Muscle of arm (tissue), 12 donors: Measurements from ENCODE around the gene TTLL13. TPM values are rescaled to one million over a fixed set of nuclear protein-coding genes. Genes with fewer than 3 reads are reported as not detected.
"Not testable (repeated sequence)": the region's sequence is repeated elsewhere in the genome, so short reads cannot be mapped to it uniquely, and the experiment has no call there.

Experiments
- DNase-seq: peaks from one replicate; pipeline ENCODE4 v3.0.0-alpha.2; 2013
- polyA plus RNA-seq, 12 donors: library from polyadenylated mRNA; unstranded; fragments of 120-200 nt; gene quantifications; one replicate each; pipeline ENCODE4 v1.2.1, GENCODE V29; 2013; ENCODE audit not compliant: insufficient read length in 12 of 12

TTLL13 gene
- polyA plus RNA-seq, 12 donors: 0.08 to 0.36 (median 0.21) TPM; not detected in 4

DNA sequence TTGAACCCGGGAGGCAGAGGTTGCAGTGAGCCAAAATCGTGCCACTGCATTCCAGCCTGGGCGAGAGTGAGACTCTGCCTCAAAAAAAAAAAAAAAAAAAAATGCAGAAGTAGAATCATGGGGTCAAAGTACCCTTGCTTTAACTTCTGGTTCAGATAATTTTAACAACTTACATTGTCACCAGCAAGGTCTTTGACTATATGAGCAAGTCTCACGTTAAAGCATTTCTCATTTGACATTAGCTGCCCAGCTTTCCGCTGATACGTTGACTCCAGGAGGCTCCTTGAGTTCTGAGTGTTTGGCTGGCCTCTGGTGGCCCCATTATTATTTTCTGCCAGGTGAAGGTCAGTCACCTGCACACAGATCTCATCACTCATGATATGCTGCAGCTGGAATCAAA is 32.3 kb downstream of the TTLL13 start:
- not testable (repeated sequence) for DNase-seq

GRCh38 chr15:90286678-90287077 is 37.3 kb downstream of the TTLL13 start:
- no peak for DNase-seq

DNA sequence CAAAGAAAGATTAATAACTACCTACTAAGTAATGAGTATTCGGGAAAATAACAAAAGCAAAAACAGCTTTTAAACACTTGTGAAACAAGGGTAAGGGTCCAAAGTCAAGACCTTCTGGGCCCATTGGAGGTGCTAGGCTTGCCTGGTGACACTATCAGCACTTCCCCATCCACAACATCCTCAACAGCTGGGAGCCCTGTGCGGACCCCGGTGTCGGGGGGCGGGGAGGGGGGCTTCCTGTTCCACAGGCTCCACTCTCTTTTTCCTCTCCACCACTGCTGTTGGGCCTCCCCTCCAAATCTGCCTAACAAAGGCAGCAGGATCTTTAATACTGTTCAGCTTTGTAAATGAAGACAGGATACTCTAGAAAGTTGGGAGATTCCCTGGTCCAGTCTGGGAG is 37.7 kb downstream of the TTLL13 start:
- DNase-seq: no peak

GRCh38 chr15:90287946-90288345 is 38.6 kb downstream of the TTLL13 start:
- no peak for DNase-seq

DNA sequence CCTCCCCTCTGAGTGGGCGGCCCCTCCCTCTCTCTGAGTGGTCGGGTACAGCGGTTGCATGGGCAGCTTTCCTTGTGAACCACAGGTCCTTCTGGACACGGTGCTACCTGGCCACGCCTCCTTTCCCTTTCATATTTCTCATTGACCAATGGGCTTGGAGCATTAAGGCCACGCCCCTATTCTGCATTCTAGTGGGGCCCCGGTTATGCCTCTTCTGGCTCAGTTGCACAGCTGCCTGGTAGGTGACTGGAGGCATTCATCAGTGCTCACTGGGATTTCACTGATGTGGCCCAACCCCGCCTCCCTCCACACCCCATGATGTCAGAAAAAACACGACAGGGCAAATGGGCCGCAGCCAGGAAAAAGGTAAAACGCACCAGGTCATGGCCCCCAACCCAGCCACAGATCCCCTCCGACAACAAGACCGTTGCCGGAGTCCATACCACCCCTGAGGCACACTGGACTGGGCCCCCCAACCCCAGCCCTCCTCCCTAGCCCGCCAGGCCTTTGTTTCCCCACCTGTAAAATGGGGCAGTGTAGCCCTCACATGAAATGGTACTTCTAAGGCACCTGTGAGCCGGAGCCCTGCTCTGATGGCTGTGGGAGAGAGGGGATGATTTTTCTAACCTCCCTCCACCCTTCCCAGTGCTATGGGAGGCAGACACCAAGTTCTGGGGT is 42.5 kb downstream of the TTLL13 start:
- no peak for DNase-seq

- DNase-seq: not testable (repeated sequence)
These were observed 43.9 kb downstream of the TTLL13 start for GRCh38 chr15:90293040-90293810.

DNA sequence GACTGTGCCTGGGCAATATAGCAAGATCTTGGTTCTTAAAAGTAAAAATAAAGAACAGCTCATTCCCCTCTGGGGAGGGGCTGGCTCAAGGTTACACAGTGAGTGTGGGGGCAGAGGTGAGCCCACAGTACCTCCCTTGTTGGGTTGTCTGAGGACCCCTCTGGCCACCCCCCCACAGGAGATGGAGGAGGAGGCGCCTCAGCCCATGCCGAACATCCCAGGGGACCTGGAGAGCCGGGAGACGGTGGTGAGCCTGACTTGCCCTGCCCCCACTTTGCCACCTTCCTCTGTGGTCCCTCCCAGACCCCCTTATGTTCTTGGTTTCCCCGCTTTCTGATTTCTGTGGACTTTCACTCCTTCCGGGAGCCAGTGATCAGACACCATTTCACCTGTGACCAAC is 44.8 kb downstream of the TTLL13 start:
- DNase-seq: no peak

- no peak for DNase-seq
These were observed 45.4 kb downstream of the TTLL13 start for GRCh38 chr15:90294601-90295269.

GRCh38 chr15:90295270-90295648 is 45.9 kb downstream of the TTLL13 start:
- DNase-seq: no peak

GRCh38 chr15:90296316-90296884 is 47.0 kb downstream of the TTLL13 start:
- not testable (repeated sequence) for DNase-seq

DNA sequence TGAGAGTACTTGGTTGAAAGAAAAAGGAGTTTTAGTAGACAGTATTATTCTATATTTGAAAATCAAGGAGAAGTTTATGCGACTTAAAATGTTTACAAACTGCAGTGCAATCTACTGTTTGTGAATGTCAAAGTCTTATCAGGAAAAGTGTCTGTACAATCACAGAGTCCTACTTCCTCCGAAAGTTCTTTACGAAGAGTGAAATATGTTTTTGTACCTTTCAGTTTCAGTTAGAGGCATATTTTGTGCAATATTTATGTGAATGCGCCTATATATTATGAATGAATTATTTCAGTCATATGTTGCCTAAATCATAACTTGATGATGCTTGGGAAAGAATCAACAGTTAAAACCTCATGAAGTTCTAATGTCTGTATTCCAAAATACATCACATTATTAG is 47.7 kb downstream of the TTLL13 start:
- DNase-seq: no peak

DNA sequence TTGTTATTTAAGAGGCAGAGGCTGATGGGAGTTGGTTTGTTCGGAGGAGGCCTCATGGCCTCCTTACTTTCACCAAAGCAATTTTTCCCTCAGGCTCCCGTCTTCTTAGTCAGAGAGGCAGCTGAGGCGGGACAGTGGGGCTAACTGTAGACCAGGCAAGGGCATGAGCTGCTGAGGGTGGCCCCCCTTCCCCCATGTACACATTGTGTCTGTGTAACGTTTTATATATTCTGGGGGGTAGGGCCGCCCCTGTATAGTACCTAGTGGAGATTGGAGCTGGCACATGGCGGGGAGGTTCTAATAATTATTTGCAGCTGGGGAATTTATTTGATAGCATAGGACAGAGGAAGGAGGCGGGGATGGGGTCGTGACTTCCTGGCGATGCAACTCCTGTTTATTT is 51.2 kb downstream of the TTLL13 start:
- DNase-seq: no peak

GRCh38 chr15:90300988-90301706 is 51.8 kb downstream of the TTLL13 start:
- no peak for DNase-seq

GRCh38 chr15:90301707-90302300 is 52.4 kb downstream of the TTLL13 start:
- DNase-seq: no peak

- not testable (repeated sequence) for DNase-seq
These were observed 56.0 kb downstream of the TTLL13 start for GRCh38 chr15:90305355-90305754.

GRCh38 chr15:90305932-90306331 is 56.6 kb downstream of the TTLL13 start:
- DNase-seq: no peak

DNA sequence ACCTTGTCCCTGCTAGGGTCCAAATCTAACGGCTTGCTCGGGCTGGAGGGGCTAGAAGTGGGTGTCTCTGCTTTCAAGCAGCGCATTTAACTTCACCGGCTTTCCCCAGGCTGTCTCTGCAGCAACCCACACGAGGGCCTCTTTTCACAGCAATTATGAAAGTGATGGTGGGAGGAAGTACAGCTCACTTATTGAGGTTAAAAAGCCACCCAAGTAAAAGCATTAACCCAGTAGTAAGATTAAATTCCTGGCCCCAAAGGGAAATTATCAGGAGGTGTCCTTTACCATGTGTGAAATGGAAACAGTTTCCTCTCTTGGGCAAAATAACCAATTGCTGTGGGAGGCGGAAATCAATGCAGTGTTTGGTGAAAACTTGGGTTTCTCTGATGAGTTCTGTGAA is 57.2 kb downstream of the TTLL13 start:
- DNase-seq: no peak

- no peak for DNase-seq
These were observed 58.3 kb downstream of the TTLL13 start for GRCh38 chr15:90307661-90308060.

DNA sequence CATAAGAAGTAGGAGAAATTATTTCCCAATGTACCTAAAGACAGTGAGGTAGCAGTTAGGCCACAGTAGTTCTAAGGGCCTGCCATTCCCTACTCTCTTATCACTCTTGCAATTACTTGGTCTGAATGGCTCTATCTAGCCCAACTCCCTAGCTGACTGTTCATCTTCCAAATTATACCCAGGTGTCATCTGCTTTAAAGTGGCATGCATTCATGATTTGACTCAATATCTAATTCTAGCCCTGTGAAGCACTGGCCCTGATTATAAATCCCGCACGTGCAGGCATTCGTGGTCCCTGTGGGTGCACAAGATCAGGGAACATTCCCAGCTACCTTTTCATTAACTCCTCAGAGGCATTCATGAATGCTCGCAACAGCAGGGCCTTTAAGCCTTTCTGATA is 59.7 kb downstream of the TTLL13 start:
- no peak for DNase-seq
